Epithelial cell of prostate (primary cell): ENCODE results near the gene VWA7.
A peak's percentile ranks its signal among the peaks of the same experiment; 100 is the strongest.

Experiments
- DNase-seq: peaks from one replicate; pipeline ENCODE4 v3.0.0-alpha.2; 2011; ENCODE audit warnings: low read depth, low spot score
- H3K27ac ChIP-seq: fragments of 450-650 bp; 2 replicates; pipeline ENCODE4 v1.5.1; 2017; ENCODE audit warnings: mild to moderate bottlenecking

The VWA7 gene

GRCh38 chr6:31718265-31718664 lies 58.9 kb downstream of the VWA7 start:
- peak overlapping the region; percentile 68 for H3K27ac ChIP-seq
- no peak for DNase-seq

- peak overlapping the region; percentile 68 for H3K27ac ChIP-seq
Observed at GRCh38 chr6:31717499-31718222, 59.5 kb downstream of the VWA7 start.

More at GRCh38 chr6:31717499-31718222, 59.5 kb downstream of the VWA7 start:
- DNase-seq = no peak
